Astrocyte (in vitro differentiated cells and primary cell): Measurements from ENCODE around the gene RCCD1.

Experiments
- EZH2 ChIP-seq: IDR thresholded peaks from 2 replicates; pipeline ENCODE4 v1.6.1; 2012; ENCODE audit warnings: mild to moderate bottlenecking, low read length, inconsistent platforms; ENCODE audit not compliant: insufficient read depth
- TF ChIP-seq, protein P1 (sequence below): IDR thresholded peaks from 2 replicates; pipeline ENCODE4 v1.5.1; 2011; ENCODE audit warnings: low read depth, mild to moderate bottlenecking, inconsistent platforms, low read length, moderate library complexity; ENCODE audit not compliant: insufficient read depth

DNA sequence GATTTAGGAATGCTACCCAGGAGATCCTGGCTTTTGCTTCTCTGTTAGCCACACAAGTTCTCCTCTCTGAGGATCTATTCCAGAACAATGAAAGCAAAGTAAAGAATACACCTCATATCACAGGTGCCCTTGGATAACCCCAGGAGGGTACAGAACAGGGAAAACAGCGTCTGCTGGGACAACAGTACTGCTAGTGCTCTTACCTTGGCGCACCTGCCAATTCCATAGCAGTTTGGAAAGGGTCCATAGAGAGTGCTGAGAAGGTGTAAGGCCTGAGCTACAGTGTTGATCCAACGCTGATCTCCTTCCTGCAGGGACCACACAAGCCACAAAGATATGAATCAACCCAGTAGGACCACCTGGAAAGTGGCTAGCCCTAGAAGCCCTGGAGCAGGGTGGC is 52.6 kb downstream of the RCCD1 start:
- TF ChIP-seq, protein P1, sequence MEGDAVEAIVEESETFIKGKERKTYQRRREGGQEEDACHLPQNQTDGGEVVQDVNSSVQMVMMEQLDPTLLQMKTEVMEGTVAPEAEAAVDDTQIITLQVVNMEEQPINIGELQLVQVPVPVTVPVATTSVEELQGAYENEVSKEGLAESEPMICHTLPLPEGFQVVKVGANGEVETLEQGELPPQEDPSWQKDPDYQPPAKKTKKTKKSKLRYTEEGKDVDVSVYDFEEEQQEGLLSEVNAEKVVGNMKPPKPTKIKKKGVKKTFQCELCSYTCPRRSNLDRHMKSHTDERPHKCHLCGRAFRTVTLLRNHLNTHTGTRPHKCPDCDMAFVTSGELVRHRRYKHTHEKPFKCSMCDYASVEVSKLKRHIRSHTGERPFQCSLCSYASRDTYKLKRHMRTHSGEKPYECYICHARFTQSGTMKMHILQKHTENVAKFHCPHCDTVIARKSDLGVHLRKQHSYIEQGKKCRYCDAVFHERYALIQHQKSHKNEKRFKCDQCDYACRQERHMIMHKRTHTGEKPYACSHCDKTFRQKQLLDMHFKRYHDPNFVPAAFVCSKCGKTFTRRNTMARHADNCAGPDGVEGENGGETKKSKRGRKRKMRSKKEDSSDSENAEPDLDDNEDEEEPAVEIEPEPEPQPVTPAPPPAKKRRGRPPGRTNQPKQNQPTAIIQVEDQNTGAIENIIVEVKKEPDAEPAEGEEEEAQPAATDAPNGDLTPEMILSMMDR, result no peak
- TF ChIP-seq EZH2, result no peak
